ENCODE measurements around the gene CYP46A1.

CYP46A1 gene

GRCh38 chr14:99720941-99721791, 37.1 kb downstream of the CYP46A1 start:
- Histone ChIP-seq H3K9me3 (ENCODE audit: severe bottlenecking) (no peaks in the 10 kb centered on the region), H3K4me1 (ENCODE audit: insufficient read depth, poor library complexity, severe bottlenecking) (no peaks in the 10 kb centered on the region), H3K4me3 (ENCODE audit: severe bottlenecking) (no peak overlapping the region), H3K36me3 (ENCODE audit: low read depth) (no peaks in the 10 kb centered on the region), H3K27ac (ENCODE audit: poor library complexity, severe bottlenecking) (no peak overlapping the region), H3K27me3 (ENCODE audit: insufficient read depth, poor library complexity, severe bottlenecking) (no peaks in the 10 kb centered on the region)
- ATAC-seq (ENCODE audit: low read depth) (no peak), DNase-seq (ENCODE audit: low spot score) (no peak)
- no peak for TF ChIP-seq CTCF (IDR thresholded peaks at IDR 0.05; ENCODE audit: poor library complexity, severe bottlenecking)

GRCh38 chr14:99721792-99722516, 37.9 kb downstream of the CYP46A1 start:
- H3K27me3 ChIP-seq (ENCODE audit: insufficient read depth, poor library complexity, severe bottlenecking): no peaks in the 10 kb centered on the region
- ATAC-seq (ENCODE audit: low read depth): no peak
- no peak for DNase-seq (ENCODE audit: low spot score)
- H3K4me3 ChIP-seq (ENCODE audit: severe bottlenecking): no peak overlapping the region
- no peaks in the 10 kb centered on the region for H3K4me1 ChIP-seq (ENCODE audit: insufficient read depth, poor library complexity, severe bottlenecking)
- H3K36me3 ChIP-seq (ENCODE audit: low read depth): no peaks in the 10 kb centered on the region
- H3K27ac ChIP-seq (ENCODE audit: poor library complexity, severe bottlenecking): no peak overlapping the region
- no peak for TF ChIP-seq CTCF (IDR thresholded peaks at IDR 0.05; ENCODE audit: poor library complexity, severe bottlenecking)
- H3K9me3 ChIP-seq (ENCODE audit: severe bottlenecking): no peaks in the 10 kb centered on the region

GRCh38 chr14:99722741-99723140, 38.6 kb downstream of the CYP46A1 start:
- ATAC-seq (ENCODE audit: low read depth): no peak

GRCh38 chr14:99724196-99724891, 40.2 kb downstream of the CYP46A1 start:
- ATAC-seq (ENCODE audit: low read depth): peak; percentile 34; the same call in 2 of the 3 replicates
- Histone ChIP-seq H3K4me1 (ENCODE audit: insufficient read depth, poor library complexity, severe bottlenecking) (no peaks in the 10 kb centered on the region), H3K27me3 (ENCODE audit: insufficient read depth, poor library complexity, severe bottlenecking) (no peaks in the 10 kb centered on the region), H3K4me3 (ENCODE audit: severe bottlenecking) (no peak overlapping the region), H3K9me3 (ENCODE audit: severe bottlenecking) (no peaks in the 10 kb centered on the region), H3K36me3 (ENCODE audit: low read depth) (no peaks in the 10 kb centered on the region), H3K27ac (ENCODE audit: poor library complexity, severe bottlenecking) (no peak overlapping the region)
- DNase-seq (ENCODE audit: low spot score): peak; percentile 62
- TF ChIP-seq CTCF (IDR thresholded peaks at IDR 0.05; ENCODE audit: poor library complexity, severe bottlenecking): no peak

More at GRCh38 chr14:99722741-99723140, 38.6 kb downstream of the CYP46A1 start:
- Histone ChIP-seq H3K27me3 (ENCODE audit: insufficient read depth, poor library complexity, severe bottlenecking) (no peaks in the 10 kb centered on the region), H3K27ac (ENCODE audit: poor library complexity, severe bottlenecking) (no peak overlapping the region), H3K9me3 (ENCODE audit: severe bottlenecking) (no peaks in the 10 kb centered on the region), H3K4me3 (ENCODE audit: severe bottlenecking) (no peak overlapping the region), H3K36me3 (ENCODE audit: low read depth) (no peaks in the 10 kb centered on the region), H3K4me1 (ENCODE audit: insufficient read depth, poor library complexity, severe bottlenecking) (no peaks in the 10 kb centered on the region)
- no peak for TF ChIP-seq CTCF (IDR thresholded peaks at IDR 0.05; ENCODE audit: poor library complexity, severe bottlenecking)
- no peak for DNase-seq (ENCODE audit: low spot score)
